Heart right ventricle (tissue), 16 donors: ENCODE data around the gene CLDN24. TPM values are rescaled to one million over a fixed set of nuclear protein-coding genes. Genes with fewer than 3 reads are reported as not detected.

ENCODE experiments used
- ATAC-seq, 8 donors: fragments of 200-7000 bp; cut with Tn5 transposase; one replicate each; pipeline ENCODE4 v1.9.1; 2020; ENCODE audit warnings: mild to moderate bottlenecking in 8 of 8, moderate library complexity in 8 of 8, moderate number of reproducible peaks in 1 of 8
- DNase-seq, 2 donors: peaks; one replicate each; pipeline ENCODE4 v3.0.0-alpha.2; 2020
- H3K27ac ChIP-seq, 10 donors: fragments of 200-600 bp; sonication (generic) in 2 of 10; one replicate each; pipeline versions ENCODE4 v1.5.0 to v1.8.0; 2020 to 2022; ENCODE audit warnings: mild to moderate bottlenecking in 3 of 10
- H3K27me3 ChIP-seq, 7 donors: fragments of 200-600 bp; one replicate each; pipeline ENCODE4 v1.8.0; 2021 to 2022; ENCODE audit warnings: mild to moderate bottlenecking in 2 of 7
- H3K36me3 ChIP-seq, 9 donors: fragments of 200-600 bp; sonication (generic) in 1 of 9; one replicate each; pipeline versions ENCODE4 v1.5.0 to v1.8.0; 2020 to 2022; ENCODE audit warnings: mild to moderate bottlenecking in 2 of 9
- H3K4me1 ChIP-seq, 9 donors: fragments of 200-600 bp; sonication (generic) in 1 of 9; one replicate each; pipeline versions ENCODE4 v1.5.0 to v1.8.0; 2020 to 2022; ENCODE audit warnings: mild to moderate bottlenecking in 4 of 9
- H3K4me3 ChIP-seq, 10 donors: fragments of 200-600 bp; sonication (generic) in 2 of 10; one replicate each; pipeline versions ENCODE4 v1.5.0 to v1.8.0; 2020 to 2022; ENCODE audit warnings: mild to moderate bottlenecking in 7 of 10, moderate library complexity in 2 of 10
- H3K9me3 ChIP-seq, 11 donors: fragments of 200-600 bp in 10 of 11; sonication (generic) in 2 of 11; one replicate each; pipeline versions ENCODE4 v1.5.0 to v1.8.0; 2013 to 2022; ENCODE audit warnings: mild to moderate bottlenecking in 2 of 11, control low read depth in 1 of 11, moderate library complexity in 1 of 11
- CTCF ChIP-seq, 9 donors: fragments of 200-600 bp; sonication (generic) in 2 of 9; IDR thresholded peaks; one replicate each; pipeline versions ENCODE4 v1.5.0 to v1.8.0; 2021 to 2022; ENCODE audit warnings: antibody characterized with exemption in 9 of 9, mild to moderate bottlenecking in 5 of 9, moderate library complexity in 1 of 9
- WGBS, 2 donors: extraction: QIAGEN DNeasy Blood & Tissue Kit; methylation state at CpG; one replicate each; pipeline ENCODE4 v1.1.7; 2013; ENCODE audit warnings: inconsistent platforms in 1 of 2; 5-methylcytosine and 5-hydroxymethylcytosine counted together
- intact Hi-C, 10 donors: fragments of 100-400 bp; cut with DNase I; formaldehyde crosslinking; loops; one replicate each; pipeline versions ENCODE4 v1.11.1 to v1.14.2; 2022
- polyA plus RNA-seq, 2 donors: library from polyadenylated mRNA; stranded (reverse); fragments of 200-250 nt; gene quantifications; one replicate each; pipeline ENCODE4 v1.2.3, GENCODE V29; 2013
- total RNA-seq, 10 donors: library from RNA; stranded (reverse); fragmentation: NEBNext Ultra II Directional in 3 of 10; extraction: Animal tissue kit (Norgen Biotek cat#: 25700) in 3 of 10; gene quantifications; one replicate each; pipeline versions ENCODE4 v1.2.1 to v1.2.4, GENCODE V29; 2021 to 2023
- donor health status: Arrhythmogenic right ventricular cardiomyopathy.
- donor health status: ischemic (EF 13 %, LVEDD 7.1; RV severe dilation, severe dysfunction).
- donor health status: healthy with polysubstance abuse.
- donor health status: DM: no; HTN: yes; CAD: no.
- donor health status: DM: no; HTN: no; CAD: no.
- donor health status: ischemic (EF 25% LVEDD 6.9; RV normal size, moderate dysfunction).
- donor health status: ischemic (EF 25% LVEDD 5.7; RV mildly dilated, moderate dysfunction).
- donor health status: healthy.
- donor health status: DM: yes; HTN: yes; CAD: no.
- donor health status: Ischemic cardiomyopathy.
- donor health status: ischemic (EF 35%, LVEDD 5.7; RV mildly dilated, moderate dysfunction).
- donor health status: nonischemic (EF 11% LVEDD 7.7; RV severe dilation, severe dysfunction).
- donor health status: DM: yes; HTN: yes; CAD: no.
- donor health status: PGD.
- donor health status: ischemic (EF 29% LVEDD 5.4; RV normal size, mild dysfunction).
- donor health status: nonischemic (EF 23%, LVEDD 6.1; RV moderate dilation, normal function).

Gene CLDN24
- total and polyA plus RNA-seq, 12 donors: not detected

GRCh38 chr4:183284258-183284785 lies 37.9 kb downstream of the CLDN24 start:
- Histone ChIP-seq H3K4me3 (no peak overlapping the region), H3K27me3 (no peaks in the 10 kb centered on the region), H3K4me1 (no peaks in the 10 kb centered on the region), H3K36me3 (peaks cover 0 to 99% (median 54%) of the 10 kb centered on the region in 9 donors), H3K9me3 (no peaks in the 10 kb centered on the region), H3K27ac (no peak overlapping the region)
- no peak for DNase-seq
- intact Hi-C loops: no loop called here
- ATAC-seq: no peak
- TF ChIP-seq CTCF (IDR thresholded peaks at IDR 0.05): no peak
- WGBS, 2 donors: 92 to 93% methylated on average over 12 of the region's 12 CpGs

- Histone ChIP-seq H3K4me1 (no peaks in the 10 kb centered on the region), H3K27ac (no peak overlapping the region), H3K9me3 (peaks cover 0 to 33% (median 16%) of the 10 kb centered on the region in 11 donors), H3K27me3 (no peaks in the 10 kb centered on the region), H3K4me3 (no peak overlapping the region), H3K36me3 (peaks cover 0 to 76% (median 26%) of the 10 kb centered on the region in 9 donors)
- 1 to 96% methylated on average over 1 of the region's 1 CpG for WGBS, 2 donors
- ATAC-seq (no peak), DNase-seq (no peak)
- no peak for TF ChIP-seq CTCF (IDR thresholded peaks at IDR 0.05)
- intact Hi-C loops: no loop called here
These were observed 46.1 kb downstream of the CLDN24 start for GRCh38 chr4:183276106-183276505.

- H3K4me1 ChIP-seq: no peaks in the 10 kb centered on the region
- H3K27ac ChIP-seq: no peak overlapping the region
- TF ChIP-seq CTCF (IDR thresholded peaks at IDR 0.05): no peak
- WGBS, 2 donors: 45 to 57% methylated on average over 3 of the region's 3 CpGs
- H3K36me3 ChIP-seq: peaks cover 0 to 96% (median 31%) of the 10 kb centered on the region in 9 donors
- no peak overlapping the region for H3K4me3 ChIP-seq
- intact Hi-C loops: no loop called here
- no peak for DNase-seq
- H3K27me3 ChIP-seq: no peaks in the 10 kb centered on the region
- ATAC-seq: peak in 1 of 8 donors; percentile 59
- H3K9me3 ChIP-seq: peaks cover 0 to 33% (median 16%) of the 10 kb centered on the region in 11 donors
These were observed 49.8 kb downstream of the CLDN24 start for GRCh38 chr4:183272384-183272783.

Other genes with a start within 250 kb of the CLDN24 start
- gene WWC2, start 223.2 kb downstream of the CLDN24 start, total RNA-seq: 10 to 100 TPM; 25.7 to 37.4 (median 32.6) TPM
- 1 to 10 TPM; 6.0 to 7.2 TPM for gene WWC2, start 223.2 kb downstream of the CLDN24 start, polyA plus RNA-seq
- gene CLDN22, start 2.1 kb downstream of the CLDN24 start, total RNA-seq: not detected
- gene CLDN22, start 2.1 kb downstream of the CLDN24 start, polyA plus RNA-seq: not detected
- 10 to 100 TPM in 5 of 10 donors, 1 to 10 TPM in 5; 8.0 to 12.7 (median 10.0) TPM for gene CDKN2AIP, start 122.2 kb upstream of the CLDN24 start, total RNA-seq
- gene CDKN2AIP, start 122.2 kb upstream of the CLDN24 start, polyA plus RNA-seq: 1 to 10 TPM; 5.6 to 7.0 TPM
- gene ING2, start 182.6 kb upstream of the CLDN24 start, total RNA-seq: 1 to 10 TPM; 4.0 to 8.2 (median 5.2) TPM
- gene ING2, start 182.6 kb upstream of the CLDN24 start, polyA plus RNA-seq: 1 to 10 TPM; 1.7 to 8.6 TPM